CD4-positive, CD25-positive, alpha-beta regulatory T cell (primary cell): ENCODE results near the gene ZNF385C. TPM values are rescaled to one million over a fixed set of nuclear protein-coding genes. Genes with fewer than 3 reads are reported as not detected.

Experiments
- ATAC-seq, 2 donors: fragments of 150-1000 bp; cut with Tn5 transposase; one replicate each; pipeline ENCODE4 v1.10.0; 2021; ENCODE audit warnings: low read depth in 2 of 2, moderate number of reproducible peaks in 2 of 2, moderate library complexity in 1 of 2
- DNase-seq, 3 donors: peaks; one replicate each; pipeline versions ENCODE4 v3.0.0 to v3.0.0-alpha.2; 2012 to 2022; ENCODE audit warnings: mixed read lengths in 1 of 3
- H3K27ac ChIP-seq: one replicate; pipeline ENCODE4 v1.7.0; 2013; ENCODE audit warnings: mild to moderate bottlenecking, low read length; ENCODE audit not compliant: insufficient read depth, poor library complexity, severe bottlenecking
- H3K27me3 ChIP-seq: one replicate; pipeline ENCODE4 v1.7.0; 2013; ENCODE audit warnings: low read length; ENCODE audit not compliant: control insufficient read depth, insufficient read depth
- H3K36me3 ChIP-seq: one replicate; pipeline ENCODE4 v1.7.0; 2013; ENCODE audit warnings: mild to moderate bottlenecking, low read length, moderate library complexity; ENCODE audit not compliant: control insufficient read depth, insufficient read depth
- H3K4me1 ChIP-seq: 2 replicates; pipeline ENCODE4 v1.7.0; 2013; ENCODE audit warnings: mild to moderate bottlenecking, low read length; ENCODE audit not compliant: insufficient read depth, control insufficient read depth, poor library complexity, severe bottlenecking
- H3K4me3 ChIP-seq: one replicate; pipeline ENCODE4 v1.7.0; 2013; ENCODE audit warnings: low read depth, mild to moderate bottlenecking, low read length, moderate library complexity
- H3K9me3 ChIP-seq, 2 experiments: 1 replicate in 1 of 2; 2 replicates in 1 of 2; pipeline ENCODE4 v1.7.0; 2013; ENCODE audit warnings: low read length in 2 of 2, mild to moderate bottlenecking in 1 of 2, moderate library complexity in 1 of 2; ENCODE audit not compliant: control insufficient read depth in 2 of 2
- H3K27ac Mint-ChIP-seq, 3 donors: one replicate each; pipeline ENCODE4 v1.8.0; 2020 to 2022; ENCODE audit warnings: mild to moderate bottlenecking in 3 of 3, mixed read lengths in 3 of 3, moderate library complexity in 2 of 3
- H3K27me3 Mint-ChIP-seq: one replicate; pipeline ENCODE4 v1.8.0; 2022; ENCODE audit warnings: mild to moderate bottlenecking, mixed read lengths
- H3K36me3 Mint-ChIP-seq: one replicate; pipeline ENCODE4 v1.8.0; 2020; ENCODE audit warnings: mixed read lengths
- H3K4me1 Mint-ChIP-seq, 4 donors: one replicate each; pipeline ENCODE4 v1.8.0; 2020 to 2022; ENCODE audit warnings: mixed read lengths in 4 of 4, mild to moderate bottlenecking in 1 of 4
- H3K4me3 Mint-ChIP-seq, 4 donors: one replicate each; pipeline ENCODE4 v1.8.0; 2020 to 2022; ENCODE audit warnings: mild to moderate bottlenecking in 4 of 4, mixed read lengths in 4 of 4, moderate library complexity in 3 of 4
- H3K9me3 Mint-ChIP-seq, 7 donors: one replicate each; pipeline ENCODE4 v1.8.0; 2020 to 2022; ENCODE audit warnings: mixed read lengths in 7 of 7, mild to moderate bottlenecking in 3 of 7, moderate library complexity in 2 of 7
- polyA plus RNA-seq, 4 donors: library from polyadenylated mRNA; unstranded; fragments of 300-500 nt; fragmentation: Illumina TruSeq; gene quantifications; one replicate each; pipeline ENCODE4 v1.2.3, GENCODE V29; 2021
- total RNA-seq: library from RNA; stranded (reverse); gene quantifications from one replicate; pipeline ENCODE4 v1.2.3, GENCODE V29; 2022

Gene ZNF385C
- total and polyA plus RNA-seq, 5 donors from 2014 or later = 0.21 TPM; not detected in 4

- Mint-ChIP-seq H3K4me1 (peaks cover 4 to 27% (median 7%) of the 10 kb centered on the region in 4 donors), H3K4me3 (peak within 1 kb of the TSS; percentile 71 to 85 (median 78)), H3K27ac (peak within 1 kb of the TSS in 2 of 3 donors; percentile 25 to 69), H3K27me3 (no peaks in the 10 kb centered on the region), H3K36me3 (peaks cover 30% of the 10 kb centered on the region), H3K9me3 (no peaks in the 10 kb centered on the region)
- ATAC-seq (no peak), DNase-seq (no peak)
- Histone ChIP-seq H3K27me3 (no peaks in the 10 kb centered on the region), H3K4me3 (no peak within 1 kb of the TSS), H3K4me1 (peaks cover 9% of the 10 kb centered on the region), H3K27ac (no peak within 1 kb of the TSS), H3K36me3 (peaks cover 29% of the 10 kb centered on the region), H3K9me3 (no peaks in the 10 kb centered on the region)
Measured at GRCh38 chr17:42122371-42123303, 24.4 kb upstream of the ZNF385C start, which contains the start of gene HSPB9. TSS of gene HSPB9 (plus strand) at chr17:42122804. CDS start at chr17:42122851, 47 bp downstream.

DNA sequence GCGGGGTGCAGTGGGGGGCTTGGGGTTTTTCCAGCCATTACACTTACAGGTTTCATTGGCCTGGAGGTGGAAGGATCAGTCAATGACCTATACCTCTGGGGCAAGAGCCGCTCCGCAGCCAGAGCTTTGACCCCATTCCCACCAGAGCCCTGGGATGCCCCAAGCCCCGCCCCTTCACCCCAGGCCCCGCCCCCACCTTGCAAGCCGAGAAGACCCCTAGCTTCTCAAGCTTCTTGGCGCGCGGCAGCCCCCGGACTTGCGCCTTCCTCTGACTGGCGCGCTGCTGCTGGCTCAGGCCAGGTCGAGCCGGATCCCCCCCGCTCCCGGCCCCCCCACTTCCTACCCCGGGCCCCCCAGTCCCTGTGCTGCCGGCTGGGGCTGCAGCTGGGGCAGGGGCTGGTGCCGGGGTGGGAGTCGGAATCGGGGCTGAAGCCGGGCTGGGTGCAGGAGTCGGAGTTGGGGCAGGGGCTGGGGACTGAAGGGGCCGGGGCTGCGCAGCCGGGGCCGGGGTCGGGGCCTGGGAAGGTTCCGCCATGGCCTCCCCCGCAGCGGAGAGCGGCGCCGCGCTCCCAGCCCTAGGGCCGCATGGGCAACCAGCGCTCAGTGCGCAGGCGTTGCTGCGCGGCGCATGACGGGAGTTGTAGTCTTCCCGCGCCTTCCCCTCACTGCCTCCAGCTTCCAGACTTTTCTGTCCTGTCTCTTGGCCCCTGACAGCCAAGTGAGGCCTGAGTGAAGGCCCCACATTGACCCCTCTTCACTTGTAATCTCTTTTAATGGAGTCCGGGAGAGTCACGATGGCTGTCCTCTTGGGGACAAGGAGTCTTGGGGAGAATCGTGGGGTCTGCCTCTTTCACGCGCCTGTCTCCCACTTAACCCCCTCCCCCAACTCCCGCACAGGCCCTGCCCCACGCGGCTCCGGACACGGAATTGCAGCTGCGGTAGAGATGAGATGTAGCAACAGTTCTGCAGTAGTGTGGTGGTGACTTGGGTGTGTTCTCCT is 22.8 kb upstream of the ZNF385C start, which contains the start of gene KAT2A:
TSS of gene KAT2A (minus strand) at position 598 of the 1,000 bp plus-strand sequence. CDS start at position 535, 63 bp downstream.
- H3K9me3 ChIP-seq = no peaks in the 10 kb centered on the region
- H3K4me3 ChIP-seq = peak within 1 kb of the TSS; percentile 13
- no peaks in the 10 kb centered on the region for H3K27me3 ChIP-seq
- Mint-ChIP-seq H3K27ac (peak within 1 kb of the TSS; percentile 14 to 60 (median 46)), H3K9me3 (no peaks in the 10 kb centered on the region), H3K4me1 (peaks cover 5 to 34% (median 12%) of the 10 kb centered on the region in 4 donors), H3K4me3 (peak within 1 kb of the TSS; percentile 78 to 86 (median 85)), H3K27me3 (no peaks in the 10 kb centered on the region), H3K36me3 (peaks cover 29% of the 10 kb centered on the region)
- no peak within 1 kb of the TSS for H3K27ac ChIP-seq
- peak; percentile 80 to 87 for ATAC-seq
- peaks cover 14% of the 10 kb centered on the region for H3K36me3 ChIP-seq
- DNase-seq = peak; percentile 65 to 81 (median 70)
- H3K4me1 ChIP-seq = peaks cover 9% of the 10 kb centered on the region

DNA sequence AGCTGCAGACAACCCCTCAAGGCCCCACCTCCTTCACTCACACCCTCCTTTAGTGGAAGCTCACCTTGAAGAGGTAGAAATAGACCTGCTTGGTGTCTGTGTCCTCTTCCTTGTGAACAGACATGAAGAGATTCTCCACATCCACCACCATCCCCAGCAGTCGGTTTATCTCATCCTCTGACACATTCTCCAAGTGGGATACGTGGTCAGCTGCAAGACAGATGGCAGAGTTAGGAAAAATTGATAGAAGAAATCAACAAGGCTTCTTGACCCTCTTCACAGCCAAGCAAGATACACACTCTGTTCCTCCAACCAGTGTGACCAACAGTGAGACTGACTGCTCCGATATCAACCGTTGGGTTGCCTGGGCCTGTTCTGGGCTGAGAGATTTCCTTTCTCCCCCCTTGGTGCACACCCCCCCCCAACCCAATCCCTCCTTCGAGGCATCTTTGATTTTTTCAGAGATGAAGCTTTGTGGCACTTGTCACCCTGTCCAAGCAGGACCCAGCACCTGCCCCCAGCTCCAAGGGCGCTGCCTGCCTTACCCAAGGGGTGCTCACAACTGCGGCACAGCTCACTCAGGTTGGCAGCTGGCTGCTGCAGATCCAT is 22.0 kb upstream of the ZNF385C start:
- no peak for DNase-seq
- Mint-ChIP-seq H3K36me3 (peaks cover 21% of the 10 kb centered on the region), H3K4me3 (peak overlapping the region; percentile 78 to 86 (median 85)), H3K27ac (peak overlapping the region in 2 of 3 donors; percentile 46 to 52), H3K4me1 (peaks cover 5 to 39% (median 12%) of the 10 kb centered on the region in 4 donors), H3K9me3 (no peaks in the 10 kb centered on the region), H3K27me3 (no peaks in the 10 kb centered on the region)
- H3K4me1 ChIP-seq = peaks cover 9% of the 10 kb centered on the region
- H3K27ac ChIP-seq = no peak overlapping the region
- peaks cover 6% of the 10 kb centered on the region for H3K36me3 ChIP-seq
- no peaks in the 10 kb centered on the region for H3K9me3 ChIP-seq
- no peak overlapping the region for H3K4me3 ChIP-seq
- no peaks in the 10 kb centered on the region for H3K27me3 ChIP-seq
- ATAC-seq = no peak

DNA sequence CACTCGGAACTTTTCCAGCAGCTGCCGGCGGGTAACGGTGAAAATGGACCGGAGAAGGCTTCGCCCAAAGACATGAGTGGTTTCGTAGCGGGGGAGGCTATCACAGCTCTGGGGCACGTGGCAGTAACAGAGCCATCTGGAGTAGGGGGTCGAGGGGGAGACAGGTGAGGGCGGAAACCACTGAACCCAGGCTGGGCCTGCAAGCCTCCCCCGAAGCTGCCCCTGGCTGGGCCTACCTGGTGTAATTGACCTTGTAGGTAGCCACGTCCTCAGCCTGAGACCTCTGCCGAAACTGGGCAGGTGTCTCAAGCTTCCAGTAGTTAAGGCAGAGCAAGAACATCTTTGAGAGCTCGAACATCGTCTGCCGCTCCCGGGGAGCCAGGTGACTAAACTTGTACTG is 21.0 kb upstream of the ZNF385C start:
- H3K4me3 Mint-ChIP-seq = peak overlapping the region in 3 of 4 donors; percentile 57 to 86 (median 85)
- ATAC-seq = no peak

GRCh38 chr17:42118545-42118944 is 20.3 kb upstream of the ZNF385C start:
- Histone ChIP-seq H3K9me3 (no peaks in the 10 kb centered on the region), H3K36me3 (no peaks in the 10 kb centered on the region), H3K27me3 (no peaks in the 10 kb centered on the region), H3K4me1 (peaks cover 9% of the 10 kb centered on the region), H3K27ac (no peak overlapping the region), H3K4me3 (no peak overlapping the region)
- ATAC-seq (peak in 1 of 2 donors; percentile 22), DNase-seq (peak in 2 of 3 donors; percentile 33 to 68)
- H3K4me1 Mint-ChIP-seq = peaks cover 5 to 41% (median 10%) of the 10 kb centered on the region in 4 donors
- H3K27me3 Mint-ChIP-seq = no peaks in the 10 kb centered on the region
- H3K4me3 Mint-ChIP-seq = peak overlapping the region in 3 of 4 donors; percentile 40 to 96 (median 70)
- H3K36me3 Mint-ChIP-seq = peaks cover 21% of the 10 kb centered on the region
- peak overlapping the region in 2 of 3 donors; percentile 65 to 86 for H3K27ac Mint-ChIP-seq
- no peaks in the 10 kb centered on the region for H3K9me3 Mint-ChIP-seq

More for the DNA sequence above, 21.0 kb upstream of the ZNF385C start:
- H3K4me1 ChIP-seq = peaks cover 9% of the 10 kb centered on the region
- no peak overlapping the region for H3K27ac ChIP-seq
- Mint-ChIP-seq H3K27me3 (no peaks in the 10 kb centered on the region), H3K4me1 (peaks cover 5 to 41% (median 10%) of the 10 kb centered on the region in 4 donors), H3K9me3 (no peaks in the 10 kb centered on the region), H3K27ac (peak overlapping the region in 1 of 3 donors; percentile 67), H3K36me3 (peaks cover 20% of the 10 kb centered on the region)
- no peaks in the 10 kb centered on the region for H3K36me3 ChIP-seq
- H3K4me3 ChIP-seq = no peak overlapping the region
- no peaks in the 10 kb centered on the region for H3K9me3 ChIP-seq
- no peaks in the 10 kb centered on the region for H3K27me3 ChIP-seq
- DNase-seq = no peak

- peak overlapping the region in 1 of 4 donors; percentile 96 for H3K4me3 Mint-ChIP-seq
- H3K27me3 ChIP-seq = no peaks in the 10 kb centered on the region
- H3K36me3 Mint-ChIP-seq = peaks cover 21% of the 10 kb centered on the region
- H3K9me3 Mint-ChIP-seq = no peaks in the 10 kb centered on the region
- H3K27ac Mint-ChIP-seq = no peak overlapping the region
- ATAC-seq (no peak), DNase-seq (no peak)
- H3K4me1 ChIP-seq = peaks cover 12% of the 10 kb centered on the region
- no peak overlapping the region for H3K4me3 ChIP-seq
- H3K27ac ChIP-seq = no peak overlapping the region
- H3K9me3 ChIP-seq = no peaks in the 10 kb centered on the region
- H3K27me3 Mint-ChIP-seq = no peaks in the 10 kb centered on the region
- H3K4me1 Mint-ChIP-seq = peaks cover 5 to 41% (median 10%) of the 10 kb centered on the region in 4 donors
- no peaks in the 10 kb centered on the region for H3K36me3 ChIP-seq
Measured at GRCh38 chr17:42118126-42118510, 19.8 kb upstream of the ZNF385C start.
